PC-9 (cell line): Measurements from ENCODE around the gene R3HDM2. TPM values are rescaled to one million over a fixed set of nuclear protein-coding genes. Genes with fewer than 3 reads are reported as not detected.

Experiments used
- BruUV-seq: library from RNA; stranded (reverse); fragments of 400-500 nt; replicated peaks from 2 replicates; lab custom pipeline; 2021; lab: Mats Ljungman, UMichigan
- CTCF ChIA-PET: fragments of 300-600 bp; sonication (Branson Sonifier 250); formaldehyde crosslinking; loops from one replicate; lab custom pipeline; 2022; ENCODE audit warnings: antibody characterized with exemption; lab: Charles Lee
- POLR2A ChIA-PET: fragments of 300-600 bp; sonication (Branson Sonifier 250); formaldehyde crosslinking; loops from one replicate; lab custom pipeline; 2022; ENCODE audit warnings: antibody characterized with exemption; ENCODE audit not compliant: unreplicated experiment; lab: Charles Lee
- DNase-seq, 2 experiments: peaks; one replicate each; pipeline versions ENCODE4 v3.0.0 to v3.0.0-alpha.2; 2015 to 2022; ENCODE audit warnings: mixed read lengths in 1 of 2
- H2AFZ ChIP-seq: fragments of 200-600 bp; sonication (generic); 2 replicates; pipeline ENCODE4 v1.8.1; 2017; ENCODE audit warnings: antibody characterized with exemption
- H3F3A ChIP-seq: fragments of 200-600 bp; sonication (generic); 2 replicates; pipeline ENCODE4 v1.8.1; 2017; ENCODE audit warnings: antibody characterized with exemption, mild to moderate bottlenecking, low read depth; ENCODE audit not compliant: insufficient read depth
- H3K27ac ChIP-seq: fragments of 200-600 bp; sonication (generic); 2 replicates; pipeline ENCODE4 v1.6.1; 2016; ENCODE audit warnings: mixed run types
- H3K27me3 ChIP-seq: fragments of 200-600 bp; sonication (generic); 2 replicates; pipeline ENCODE4 v1.6.1; 2016; ENCODE audit warnings: low read depth, mixed run types; ENCODE audit not compliant: insufficient read depth
- H3K36me3 ChIP-seq: fragments of 200-600 bp; sonication (generic); 2 replicates; pipeline ENCODE4 v1.6.1; 2016; ENCODE audit warnings: low read depth, mixed run types
- H3K4me1 ChIP-seq: fragments of 200-600 bp; sonication (generic); replicated peaks from 2 replicates; pipeline ENCODE4 v1.6.1; 2016; ENCODE audit warnings: mixed run types; ENCODE audit not compliant: insufficient read depth
- H3K4me2 ChIP-seq: fragments of 200-600 bp; sonication (generic); 2 replicates; pipeline ENCODE4 v1.6.1; 2017; ENCODE audit warnings: mixed run types
- H3K4me3 ChIP-seq: fragments of 200-600 bp; sonication (generic); 2 replicates; pipeline ENCODE4 v1.6.1; 2016; ENCODE audit warnings: mixed run types
- H3K79me2 ChIP-seq: fragments of 200-600 bp; sonication (generic); 2 replicates; pipeline ENCODE4 v1.6.1; 2017; ENCODE audit warnings: low read depth, mixed run types
- H3K9me2 ChIP-seq: fragments of 200-600 bp; sonication (generic); 2 replicates; pipeline ENCODE4 v1.8.1; 2017; ENCODE audit warnings: mild to moderate bottlenecking; ENCODE audit not compliant: insufficient read depth
- H3K9me3 ChIP-seq: fragments of 200-600 bp; sonication (generic); 2 replicates; pipeline ENCODE4 v1.8.1; 2016; ENCODE audit warnings: low read depth; ENCODE audit not compliant: insufficient read depth
- H4K20me1 ChIP-seq: fragments of 200-600 bp; sonication (generic); 2 replicates; pipeline ENCODE4 v1.8.1; 2017; ENCODE audit not compliant: insufficient read depth
- EZH2 ChIP-seq: fragments of 200-600 bp; sonication (generic); IDR thresholded peaks from 2 replicates; pipeline ENCODE4 v1.8.0; 2017; ENCODE audit warnings: antibody characterized with exemption, low read depth
- intact Hi-C: fragments of 100-400 bp; cut with micrococcal nuclease; formaldehyde crosslinking; loops from one replicate; pipeline ENCODE4 v1.10.0; 2022; ENCODE audit not compliant: unreplicated experiment
- total RNA-seq: library from RNA; stranded (reverse); gene quantifications from 2 replicates; pipeline ENCODE4 v1.2.3, GENCODE V29; 2021
- TF ChIP-seq, protein P1 (sequence below): fragments of 200-600 bp; sonication (generic); conservative IDR thresholded peaks from 2 replicates; pipeline ENCODE4 v1.6.1; 2017; ENCODE audit warnings: mixed run types, antibody characterized with exemption, mild to moderate bottlenecking, moderate library complexity

R3HDM2 gene
- total RNA-seq, 1 experiment from 2014 or later = 65.1 TPM

DNA sequence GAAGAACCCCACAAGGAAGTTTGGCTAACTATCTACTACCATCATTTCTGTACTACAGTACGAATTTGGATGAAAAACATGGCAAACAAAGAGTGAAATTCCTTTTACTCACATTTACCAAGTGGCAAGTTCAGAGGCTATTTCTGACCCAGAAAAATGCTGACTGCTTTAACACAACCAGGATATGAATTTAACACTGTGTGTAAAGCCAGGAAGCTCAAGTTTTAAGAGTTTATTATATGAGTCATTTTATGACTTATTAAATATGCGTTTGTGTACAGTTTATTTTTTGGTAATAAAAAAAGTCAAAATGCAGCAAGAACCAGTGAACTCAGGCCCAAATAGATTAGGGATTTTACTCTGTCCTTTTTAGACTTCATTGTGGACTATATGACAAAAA lies 121.4 kb downstream of the R3HDM2 start:
- POLR2A ChIA-PET = interaction anchor here (0.7 kb wide), 1 partner anchor 87 kb away, joined by 4 read pairs; no protein-coding TSS in a partner anchor
- intact Hi-C loops = no loop called here
- Histone ChIP-seq H3K27me3 (no peaks in the 10 kb centered on the region), H3K9me3 (no peaks in the 10 kb centered on the region), H3K79me2 (no peaks in the 10 kb centered on the region), H3K36me3 (peaks cover 4% of the 10 kb centered on the region; the same call in 1 of the 2 replicates), H3F3A (peaks cover 17% of the 10 kb centered on the region; the same call in 1 of the 2 replicates), H3K4me2 (peak overlapping the region; percentile 30; the same call in 1 of the 2 replicates), H3K9me2 (no peaks in the 10 kb centered on the region), H4K20me1 (no peaks in the 10 kb centered on the region), H3K4me3 (no peak overlapping the region), H3K4me1 (peaks cover 19% of the 10 kb centered on the region), H2AFZ (no peak overlapping the region), H3K27ac (peak overlapping the region; percentile 59)
- no TSS peak for BruUV-seq
- CTCF ChIA-PET = interaction anchor here (2.6 kb wide), 1 partner anchor 143 kb away, joined by 25 read pairs; no protein-coding TSS in a partner anchor
- DNase-seq = peak in 1 of 2 experiments; percentile 77
- TF ChIP-seq, protein P1, sequence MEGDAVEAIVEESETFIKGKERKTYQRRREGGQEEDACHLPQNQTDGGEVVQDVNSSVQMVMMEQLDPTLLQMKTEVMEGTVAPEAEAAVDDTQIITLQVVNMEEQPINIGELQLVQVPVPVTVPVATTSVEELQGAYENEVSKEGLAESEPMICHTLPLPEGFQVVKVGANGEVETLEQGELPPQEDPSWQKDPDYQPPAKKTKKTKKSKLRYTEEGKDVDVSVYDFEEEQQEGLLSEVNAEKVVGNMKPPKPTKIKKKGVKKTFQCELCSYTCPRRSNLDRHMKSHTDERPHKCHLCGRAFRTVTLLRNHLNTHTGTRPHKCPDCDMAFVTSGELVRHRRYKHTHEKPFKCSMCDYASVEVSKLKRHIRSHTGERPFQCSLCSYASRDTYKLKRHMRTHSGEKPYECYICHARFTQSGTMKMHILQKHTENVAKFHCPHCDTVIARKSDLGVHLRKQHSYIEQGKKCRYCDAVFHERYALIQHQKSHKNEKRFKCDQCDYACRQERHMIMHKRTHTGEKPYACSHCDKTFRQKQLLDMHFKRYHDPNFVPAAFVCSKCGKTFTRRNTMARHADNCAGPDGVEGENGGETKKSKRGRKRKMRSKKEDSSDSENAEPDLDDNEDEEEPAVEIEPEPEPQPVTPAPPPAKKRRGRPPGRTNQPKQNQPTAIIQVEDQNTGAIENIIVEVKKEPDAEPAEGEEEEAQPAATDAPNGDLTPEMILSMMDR = no peak
- TF ChIP-seq EZH2 = no peak

DNA sequence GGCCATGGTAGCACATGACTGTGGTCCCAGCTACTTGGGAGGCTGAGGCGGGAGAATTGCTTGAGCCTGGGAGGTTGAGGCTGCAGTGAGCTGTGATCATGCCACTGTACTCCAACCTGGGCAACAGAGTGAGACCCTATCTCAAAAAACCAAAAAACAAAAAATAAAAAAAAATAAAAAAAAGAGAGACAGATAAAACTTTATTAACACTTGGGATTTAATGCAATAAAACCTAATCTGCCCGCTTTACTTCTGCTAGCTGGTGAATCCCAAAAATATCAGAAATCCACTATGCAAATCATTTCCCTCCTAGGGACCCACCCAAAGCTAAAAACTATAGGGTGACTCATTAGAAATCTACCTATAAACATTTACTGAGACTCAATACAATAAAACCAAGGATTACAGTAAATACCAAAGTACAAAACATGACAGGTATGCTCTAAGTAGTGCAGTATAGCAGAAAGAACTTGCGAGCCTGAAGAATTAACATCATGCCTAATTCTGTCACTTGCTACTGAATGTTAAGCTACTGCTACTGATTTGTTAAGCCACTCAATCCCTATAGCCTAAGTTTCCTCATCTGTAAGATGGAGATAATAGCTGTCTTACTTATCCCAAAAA lies 129.8 kb downstream of the R3HDM2 start:
- TF ChIP-seq, protein P1 = no peak
- no peak for TF ChIP-seq EZH2
- CTCF ChIA-PET = interaction anchor here (0.5 to 0.6 kb wide), 2 partner anchors 19 to 173 kb away, joined by 3 to 14 read pairs; no protein-coding TSS in a partner anchor
- no peak overlapping the region for H3K4me3 ChIP-seq
- no peaks in the 10 kb centered on the region for H3K79me2 ChIP-seq
- no peaks in the 10 kb centered on the region for H3K9me3 ChIP-seq
- no peak overlapping the region for H3K4me2 ChIP-seq
- H2AFZ ChIP-seq = no peak overlapping the region
- no peaks in the 10 kb centered on the region for H3F3A ChIP-seq
- no TSS peak for BruUV-seq
- no peaks in the 10 kb centered on the region for H4K20me1 ChIP-seq
- DNase-seq = no peak
- H3K9me2 ChIP-seq = no peaks in the 10 kb centered on the region
- no peaks in the 10 kb centered on the region for H3K27me3 ChIP-seq
- intact Hi-C loops = no loop called here
- H3K27ac ChIP-seq = no peak overlapping the region
- POLR2A ChIA-PET = interaction anchor here (0.7 kb wide), 1 partner anchor 11 kb away, joined by 3 read pairs; no protein-coding TSS in a partner anchor
- no peaks in the 10 kb centered on the region for H3K36me3 ChIP-seq
- no peaks in the 10 kb centered on the region for H3K4me1 ChIP-seq

DNA sequence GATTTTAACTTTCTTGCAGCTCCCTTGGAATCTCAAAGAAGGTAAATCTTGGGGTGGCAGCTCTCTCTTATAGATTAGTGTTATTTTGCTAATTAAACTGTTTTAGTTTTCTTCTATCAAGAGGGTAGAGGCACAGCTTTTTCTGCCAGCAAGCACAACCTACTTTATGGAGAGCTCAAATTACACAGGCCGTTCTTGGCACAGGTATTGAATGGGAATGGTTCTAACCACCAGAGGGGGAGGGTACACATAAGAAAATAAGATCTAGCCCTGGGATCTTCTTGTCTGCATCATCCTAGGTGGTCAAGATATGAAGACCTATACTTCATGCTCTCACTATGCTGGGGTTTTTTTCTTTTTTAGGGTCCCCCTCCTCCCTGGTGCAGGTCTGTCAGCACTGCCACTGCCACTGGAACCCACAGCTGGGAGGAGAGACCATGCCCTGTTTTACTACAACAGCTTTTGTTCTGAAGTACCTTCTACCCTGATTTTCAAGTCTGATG lies 131.3 kb downstream of the R3HDM2 start:
- TF ChIP-seq EZH2 = no peak
- TF ChIP-seq, protein P1 = no peak
- no peaks in the 10 kb centered on the region for H3K4me1 ChIP-seq
- intact Hi-C loops = no loop called here
- H3K27ac ChIP-seq = no peak overlapping the region
- no peaks in the 10 kb centered on the region for H3K9me3 ChIP-seq
- ChIA-PET CTCF (no interaction called here), POLR2A (interaction anchor here (0.6 kb wide), 1 partner anchor 138 kb away, joined by 7 read pairs; no protein-coding TSS in a partner anchor)
- H3K4me3 ChIP-seq = no peak overlapping the region
- 0 out of 2 replicates have a peak, but pooled peaks cover 8% of the 10 kb centered on the region for H3K36me3 ChIP-seq
- no peak for DNase-seq
- no peaks in the 10 kb centered on the region for H4K20me1 ChIP-seq
- H3F3A ChIP-seq = no peaks in the 10 kb centered on the region
- H2AFZ ChIP-seq = no peak overlapping the region
- BruUV-seq = no TSS peak
- H3K27me3 ChIP-seq = no peaks in the 10 kb centered on the region
- H3K4me2 ChIP-seq = no peak overlapping the region
- no peaks in the 10 kb centered on the region for H3K9me2 ChIP-seq
- no peaks in the 10 kb centered on the region for H3K79me2 ChIP-seq
